Measurements from ENCODE around the gene SCG5. TPM values are rescaled to one million over a fixed set of nuclear protein-coding genes. Genes with fewer than 3 reads are reported as not detected.

The SCG5 gene
- total RNA-seq, 2 donors from 2014 or later, result 10.9 to 17.2 TPM

DNA sequence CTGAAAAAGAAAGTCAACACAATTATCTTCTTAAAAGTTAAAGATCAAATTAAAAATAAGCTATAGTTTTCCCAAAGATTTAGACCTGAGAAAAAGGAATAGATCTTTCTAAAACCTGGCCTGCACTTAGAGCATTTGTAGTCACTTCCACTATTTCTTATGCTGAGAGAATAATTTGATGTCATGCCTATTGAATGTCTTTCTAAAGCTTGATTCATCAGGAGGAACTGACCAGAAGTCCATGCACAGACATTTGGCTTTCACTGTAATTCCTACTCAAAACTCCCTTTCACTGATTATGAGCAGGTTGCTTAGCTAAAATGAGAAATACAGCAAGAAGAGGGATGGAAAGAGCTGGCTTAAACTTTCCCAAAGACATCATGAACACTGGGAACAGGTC is 80.6 kb downstream of the SCG5 start:
- no peak overlapping the region for H3K27ac Mint-ChIP-seq
- H3K36me3 ChIP-seq (ENCODE audit: control insufficient read depth, insufficient read depth, low read length), result no peaks in the 10 kb centered on the region
- H3K4me3 Mint-ChIP-seq, result no peak overlapping the region
- H3K9ac ChIP-seq (ENCODE audit: extremely low read depth, low read length, poor library complexity, severe bottlenecking), result no peak overlapping the region
- no peak overlapping the region for H3K27ac ChIP-seq (ENCODE audit: low read depth, low read length)
- no peak for DNase-seq
- no peak overlapping the region for H3K4me3 ChIP-seq (ENCODE audit: low read length)
- H3K36me3 Mint-ChIP-seq (ENCODE audit: low read depth), result no peaks in the 10 kb centered on the region
- peaks cover 5% of the 10 kb centered on the region for H3K9me3 Mint-ChIP-seq
- no peaks in the 10 kb centered on the region for H3K9me3 ChIP-seq (ENCODE audit: control insufficient read depth, low read length)
- peaks cover 3% of the 10 kb centered on the region for H3K4me1 ChIP-seq (ENCODE audit: control insufficient read depth, insufficient read depth, low read length)
- peaks cover 44% of the 10 kb centered on the region for H3K27me3 ChIP-seq (ENCODE audit: control insufficient read depth, insufficient read depth, low read length, poor library complexity, severe bottlenecking)
- TF ChIP-seq, protein P1, sequence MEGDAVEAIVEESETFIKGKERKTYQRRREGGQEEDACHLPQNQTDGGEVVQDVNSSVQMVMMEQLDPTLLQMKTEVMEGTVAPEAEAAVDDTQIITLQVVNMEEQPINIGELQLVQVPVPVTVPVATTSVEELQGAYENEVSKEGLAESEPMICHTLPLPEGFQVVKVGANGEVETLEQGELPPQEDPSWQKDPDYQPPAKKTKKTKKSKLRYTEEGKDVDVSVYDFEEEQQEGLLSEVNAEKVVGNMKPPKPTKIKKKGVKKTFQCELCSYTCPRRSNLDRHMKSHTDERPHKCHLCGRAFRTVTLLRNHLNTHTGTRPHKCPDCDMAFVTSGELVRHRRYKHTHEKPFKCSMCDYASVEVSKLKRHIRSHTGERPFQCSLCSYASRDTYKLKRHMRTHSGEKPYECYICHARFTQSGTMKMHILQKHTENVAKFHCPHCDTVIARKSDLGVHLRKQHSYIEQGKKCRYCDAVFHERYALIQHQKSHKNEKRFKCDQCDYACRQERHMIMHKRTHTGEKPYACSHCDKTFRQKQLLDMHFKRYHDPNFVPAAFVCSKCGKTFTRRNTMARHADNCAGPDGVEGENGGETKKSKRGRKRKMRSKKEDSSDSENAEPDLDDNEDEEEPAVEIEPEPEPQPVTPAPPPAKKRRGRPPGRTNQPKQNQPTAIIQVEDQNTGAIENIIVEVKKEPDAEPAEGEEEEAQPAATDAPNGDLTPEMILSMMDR (conservative IDR thresholded peaks at IDR 0.05), result no peak
- peaks cover 37% of the 10 kb centered on the region for H3K4me1 Mint-ChIP-seq
- H3K27me3 Mint-ChIP-seq (ENCODE audit: insufficient read depth), result peaks cover 66% of the 10 kb centered on the region

DNA sequence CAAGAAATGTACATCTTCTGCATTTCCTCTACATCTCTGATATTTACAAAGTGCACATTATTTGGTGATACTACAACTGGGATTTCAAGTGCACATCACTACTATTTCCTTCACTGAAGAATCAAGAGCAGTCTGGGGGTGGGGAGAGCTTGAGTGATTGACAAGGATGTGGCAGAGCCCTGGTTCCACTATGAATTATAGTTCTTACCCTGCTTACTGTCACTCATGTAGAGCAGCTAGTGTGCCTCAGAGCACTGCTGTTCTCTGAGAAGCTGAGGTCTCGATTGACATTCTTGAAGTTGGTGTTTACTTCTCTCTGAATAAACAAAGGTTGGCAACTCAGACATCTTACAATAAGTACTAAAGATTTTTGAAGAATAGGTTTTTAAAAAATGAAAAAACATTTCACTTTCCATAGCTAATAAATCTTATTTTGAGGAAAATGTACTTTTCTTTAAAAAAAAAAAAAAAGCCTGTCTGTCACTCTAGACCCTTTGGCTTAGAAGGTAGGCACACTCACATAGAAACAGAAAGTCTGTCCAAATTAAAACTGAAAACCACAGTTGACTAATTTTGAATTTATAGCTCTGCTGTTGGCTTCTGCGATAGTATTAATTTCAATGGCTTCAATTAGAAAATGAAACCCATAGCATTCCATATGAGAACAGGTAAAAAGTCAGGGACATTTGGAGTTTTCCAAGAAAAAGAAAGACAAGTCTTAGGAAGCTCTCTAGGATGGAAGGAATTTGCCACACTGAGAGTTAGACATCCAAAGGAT is 81.8 kb downstream of the SCG5 start:
- Mint-ChIP-seq H3K27me3 (ENCODE audit: insufficient read depth) (peaks cover 56% of the 10 kb centered on the region), H3K27ac (no peak overlapping the region), H3K36me3 (ENCODE audit: low read depth) (no peaks in the 10 kb centered on the region), H3K9me3 (peaks cover 9% of the 10 kb centered on the region), H3K4me3 (no peak overlapping the region), H3K4me1 (peaks cover 35% of the 10 kb centered on the region)
- 96% methylated on average over 2 of the region's 2 CpGs; no CpG with 5 or more reads in 1 of the 2 experiments for WGBS, 2 experiments (ENCODE audit: insufficient coverage in 1 of 2, insufficient read length in 1 of 2)
- H3K4me1 ChIP-seq (ENCODE audit: control insufficient read depth, insufficient read depth, low read length), result peaks cover 3% of the 10 kb centered on the region
- no peak overlapping the region for H3K27ac ChIP-seq (ENCODE audit: low read depth, low read length)
- peaks cover 32% of the 10 kb centered on the region for H3K27me3 ChIP-seq (ENCODE audit: control insufficient read depth, insufficient read depth, low read length, poor library complexity, severe bottlenecking)
- H3K4me3 ChIP-seq (ENCODE audit: low read length), result no peak overlapping the region
- H3K9me3 ChIP-seq (ENCODE audit: control insufficient read depth, low read length), result no peaks in the 10 kb centered on the region
- TF ChIP-seq, protein P1 (conservative IDR thresholded peaks at IDR 0.05), result no peak
- no peak for DNase-seq
- no peaks in the 10 kb centered on the region for H3K36me3 ChIP-seq (ENCODE audit: control insufficient read depth, insufficient read depth, low read length)
- no peak overlapping the region for H3K9ac ChIP-seq (ENCODE audit: extremely low read depth, low read length, poor library complexity, severe bottlenecking)

DNA sequence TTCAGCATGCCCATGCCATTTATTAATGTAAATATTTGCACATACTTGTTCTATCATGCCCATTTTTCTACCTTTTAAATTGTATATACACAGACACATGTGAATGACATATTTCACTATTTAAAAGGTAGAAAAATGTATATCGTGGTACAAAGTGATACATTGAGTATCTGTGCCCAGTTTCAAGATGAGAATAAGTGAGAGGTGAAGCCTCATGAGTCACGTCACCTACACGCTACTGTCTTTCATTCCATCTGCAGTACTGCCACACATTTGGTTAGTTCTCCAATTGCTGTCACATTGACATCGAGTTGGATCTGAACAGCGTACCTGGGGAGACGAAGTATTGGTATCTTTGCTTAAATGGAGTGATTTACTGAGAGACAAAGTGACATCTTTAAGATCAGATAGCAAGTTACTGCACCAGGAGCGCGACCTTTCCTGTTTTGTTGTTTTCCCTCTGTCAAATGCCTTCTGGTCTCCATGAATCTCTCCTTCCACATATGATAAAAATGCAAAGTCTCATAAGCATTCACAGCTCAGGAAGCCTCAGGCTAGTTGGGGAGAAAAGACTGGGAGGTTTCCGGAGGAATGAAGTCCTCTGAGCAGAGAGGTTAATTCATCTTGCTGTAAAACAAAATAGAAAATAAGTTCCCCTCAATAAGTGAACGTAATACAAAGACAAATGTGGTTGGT is 88.3 kb downstream of the SCG5 start:
- no peaks in the 10 kb centered on the region for H3K36me3 ChIP-seq (ENCODE audit: control insufficient read depth, insufficient read depth, low read length)
- no peaks in the 10 kb centered on the region for H3K9me3 ChIP-seq (ENCODE audit: control insufficient read depth, low read length)
- H3K4me1 Mint-ChIP-seq, result peaks cover 10% of the 10 kb centered on the region
- no peaks in the 10 kb centered on the region for H3K36me3 Mint-ChIP-seq (ENCODE audit: low read depth)
- H3K4me3 Mint-ChIP-seq, result no peak overlapping the region
- no peak overlapping the region for H3K9ac ChIP-seq (ENCODE audit: extremely low read depth, low read length, poor library complexity, severe bottlenecking)
- H3K4me1 ChIP-seq (ENCODE audit: control insufficient read depth, insufficient read depth, low read length), result no peaks in the 10 kb centered on the region
- H3K27ac Mint-ChIP-seq, result no peak overlapping the region
- no peak for DNase-seq
- H3K27ac ChIP-seq (ENCODE audit: low read depth, low read length), result no peak overlapping the region
- peaks cover 18% of the 10 kb centered on the region for H3K27me3 Mint-ChIP-seq (ENCODE audit: insufficient read depth)
- TF ChIP-seq, protein P1 (conservative IDR thresholded peaks at IDR 0.05), result no peak
- H3K9me3 Mint-ChIP-seq, result peaks cover 5% of the 10 kb centered on the region
- no peaks in the 10 kb centered on the region for H3K27me3 ChIP-seq (ENCODE audit: control insufficient read depth, insufficient read depth, low read length, poor library complexity, severe bottlenecking)
- no peak overlapping the region for H3K4me3 ChIP-seq (ENCODE audit: low read length)
- 92 to 94% methylated on average over 8 to 10 of the region's 10 CpGs for WGBS, 2 experiments (ENCODE audit: insufficient coverage in 1 of 2, insufficient read length in 1 of 2)
